ENCODE data around the gene UGGT2.
"Not testable (repeated sequence)": the region's sequence is repeated elsewhere in the genome, so short reads cannot be mapped to it uniquely, and the experiment has no call there.

The UGGT2 gene

DNA sequence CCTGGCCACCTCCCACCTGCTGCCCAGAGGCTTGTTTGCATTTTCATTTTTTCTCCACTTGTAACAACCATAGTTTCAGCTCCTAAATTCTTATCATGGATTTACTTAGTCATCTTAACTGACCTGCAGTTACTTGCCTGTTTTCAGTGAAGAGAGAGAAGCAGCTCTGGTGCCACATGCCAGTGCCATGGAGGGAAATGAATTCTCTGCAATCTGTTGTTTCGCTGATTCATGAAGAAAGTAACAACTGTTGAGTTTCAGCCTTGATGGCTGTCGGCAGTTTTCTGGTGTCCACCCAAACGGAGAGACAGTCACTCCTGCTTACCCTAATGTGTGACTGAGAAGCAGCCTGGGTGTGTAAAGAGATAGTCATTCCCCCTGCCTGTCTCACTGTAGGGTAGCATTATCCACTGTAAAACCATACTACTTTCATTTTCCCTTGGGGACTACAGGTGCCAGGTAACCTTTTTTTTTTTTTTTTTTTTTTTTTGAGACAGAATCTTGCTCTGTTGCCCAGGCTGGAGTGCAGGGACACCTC, 260.1 kb downstream of the UGGT2 start:
- no peak for DNase-seq

DNA sequence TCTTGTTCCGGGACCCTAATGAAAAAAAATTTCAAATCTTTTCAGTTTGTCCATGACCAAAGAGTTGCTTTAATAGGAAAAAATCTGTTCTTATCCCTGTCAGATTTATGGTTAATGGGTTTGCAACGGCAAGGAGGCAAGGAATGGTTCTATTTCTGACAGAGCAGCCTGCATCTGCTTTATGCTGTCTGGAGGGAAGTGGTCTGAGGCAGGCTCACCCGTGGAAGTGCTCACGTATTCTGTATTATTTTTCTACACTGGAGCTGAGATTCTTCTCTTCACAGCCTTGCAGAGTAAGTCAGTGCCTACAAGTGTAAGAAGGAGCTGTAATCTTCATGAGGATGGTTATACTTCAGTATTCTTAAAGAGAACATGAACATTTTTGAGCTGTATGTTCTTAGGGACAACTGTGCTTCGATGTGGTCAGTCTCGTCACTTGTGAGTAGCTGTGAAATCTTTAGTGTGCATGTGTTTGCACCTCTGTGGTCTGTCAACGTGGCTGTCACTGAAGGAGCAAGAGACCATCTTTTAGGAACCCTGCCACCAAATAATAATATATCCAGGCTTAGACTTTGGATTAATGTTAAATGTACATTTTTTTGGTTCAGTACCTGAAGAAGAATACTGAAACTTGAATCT, 262.0 kb downstream of the UGGT2 start:
- no peak for DNase-seq

DNA sequence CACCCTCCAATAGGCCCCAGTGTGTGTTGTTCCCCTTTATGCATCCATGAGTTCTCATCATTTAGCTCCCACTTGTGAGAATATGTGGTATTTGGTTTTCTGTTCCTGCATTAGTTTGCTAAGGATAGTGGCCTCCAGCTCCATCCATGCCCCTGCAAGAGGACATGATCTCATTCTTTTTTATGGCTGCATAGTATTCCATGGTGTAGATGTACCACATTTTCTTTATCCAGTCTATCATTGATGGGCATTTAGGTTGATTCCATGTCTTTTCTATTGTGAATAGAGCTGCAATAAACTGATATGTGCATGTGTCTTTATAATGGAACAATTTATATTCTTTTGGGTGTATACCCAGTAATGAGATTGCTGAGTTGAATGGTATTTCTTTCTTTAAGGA, 263.9 kb downstream of the UGGT2 start:
- DNase-seq = not testable (repeated sequence)

DNA sequence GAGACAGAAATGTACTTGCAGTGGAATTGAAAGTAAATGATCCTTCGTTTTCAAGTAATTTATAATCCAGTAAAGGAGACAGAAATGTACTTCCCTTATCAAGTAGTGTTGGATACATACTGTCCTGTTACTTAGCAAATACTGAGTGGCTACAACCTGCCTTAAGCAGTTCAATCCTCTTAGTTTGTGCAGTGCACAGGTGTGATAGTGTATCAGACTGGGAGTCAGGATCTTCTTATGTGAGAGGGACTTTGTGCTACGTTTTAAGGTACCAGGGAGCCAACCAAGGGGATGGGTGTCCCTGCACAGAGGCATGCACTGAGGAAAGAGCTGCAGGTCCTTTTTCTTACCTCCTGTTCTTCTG, 265.1 kb downstream of the UGGT2 start:
- no peak for DNase-seq

DNA sequence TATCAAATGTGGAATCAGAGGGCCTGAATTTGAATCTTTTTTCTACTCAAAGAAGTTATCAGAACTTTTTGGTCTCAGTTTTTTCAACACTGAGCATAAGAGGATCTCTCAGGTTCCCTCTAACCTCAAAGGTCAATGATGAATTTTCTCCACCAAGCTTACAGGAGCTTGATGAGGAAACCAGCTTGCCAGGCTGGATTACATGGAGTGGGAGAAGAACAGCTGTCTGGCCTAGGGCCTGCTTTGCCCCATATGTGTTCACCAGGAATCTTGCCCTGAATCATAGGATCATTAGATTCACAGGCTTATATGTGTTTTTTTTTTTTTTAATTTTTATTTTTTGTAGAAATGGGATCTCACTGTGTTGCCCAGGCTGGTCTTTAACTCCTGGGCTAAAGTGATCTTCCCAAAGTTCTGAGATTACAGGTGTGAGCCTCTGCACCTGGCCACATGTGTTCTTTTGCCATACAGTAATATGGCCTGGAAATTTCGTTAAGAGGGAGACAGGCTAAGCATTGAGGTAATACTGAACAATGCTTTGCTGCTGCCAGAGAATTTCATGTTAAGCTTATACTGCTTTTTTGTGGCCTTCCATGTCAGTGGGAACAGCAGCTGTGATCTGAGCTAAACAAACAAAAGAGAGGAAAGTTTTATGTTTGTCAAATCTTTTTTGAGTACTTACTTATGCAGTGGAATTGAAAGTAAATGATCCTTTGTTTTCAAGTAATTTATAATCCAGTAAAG, 265.7 kb downstream of the UGGT2 start:
- no peak for DNase-seq

DNA sequence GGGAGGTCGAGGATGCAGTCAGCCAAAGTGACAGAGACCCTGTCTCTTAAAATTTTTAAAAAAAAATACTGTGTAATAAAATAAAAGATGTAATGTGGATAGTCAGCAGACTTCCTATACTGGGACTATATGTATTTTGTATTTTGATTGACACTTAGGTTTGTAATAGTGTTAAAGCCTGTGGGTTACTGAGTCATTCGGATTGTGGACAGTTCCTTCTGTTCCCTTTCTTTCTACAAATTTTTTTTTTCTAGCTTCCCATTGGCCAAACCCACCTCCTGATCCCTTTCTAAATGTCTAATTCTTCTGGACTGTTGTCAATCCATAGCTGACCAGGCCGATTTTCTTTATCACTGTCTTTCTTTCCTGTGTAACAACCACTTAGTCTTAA, 268.3 kb downstream of the UGGT2 start:
- DNase-seq = no peak

GRCh38 chr13:95784161-95784899, 268.9 kb downstream of the UGGT2 start:
- DNase-seq = no peak

DNA sequence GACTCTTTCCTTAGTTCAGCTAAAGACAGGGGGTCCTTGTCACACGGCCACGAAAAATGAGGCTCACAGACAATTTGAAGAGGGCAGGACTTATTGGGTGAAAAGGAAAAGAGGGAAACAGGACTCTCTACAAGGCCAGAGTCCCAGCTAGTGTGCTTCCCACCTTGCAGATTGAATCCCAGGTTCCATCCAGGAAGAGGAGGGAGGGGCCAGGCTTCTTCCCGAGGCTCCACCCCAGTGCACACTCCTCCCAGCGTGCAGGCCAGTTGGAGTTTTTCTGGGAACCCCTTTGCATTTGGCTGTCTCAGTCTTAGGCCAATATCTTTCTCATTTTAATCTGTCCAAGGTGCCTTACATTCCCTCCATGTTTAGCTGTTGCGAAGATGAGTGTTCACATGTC, 269.5 kb downstream of the UGGT2 start:
- DNase-seq = no peak

DNA sequence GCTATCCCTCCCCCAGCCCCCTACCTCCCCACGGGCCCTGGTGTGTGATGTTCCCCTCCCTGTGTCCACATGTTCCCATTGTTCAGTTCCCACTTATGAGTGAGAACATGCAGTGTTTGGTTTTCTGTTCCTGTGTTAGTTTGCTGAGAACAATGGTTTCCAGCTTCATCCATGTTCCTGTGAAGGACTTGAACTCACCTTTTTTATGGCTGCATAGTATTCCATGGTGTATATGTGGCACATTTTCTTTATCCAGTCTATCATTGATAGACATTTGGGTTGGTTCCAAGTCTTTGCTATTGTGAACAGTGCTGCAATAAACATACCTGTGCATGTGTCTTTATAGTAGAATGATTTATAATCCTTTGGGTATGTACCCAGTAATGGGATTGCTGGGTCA, 271.3 kb downstream of the UGGT2 start:
- DNase-seq = not testable (repeated sequence)

DNA sequence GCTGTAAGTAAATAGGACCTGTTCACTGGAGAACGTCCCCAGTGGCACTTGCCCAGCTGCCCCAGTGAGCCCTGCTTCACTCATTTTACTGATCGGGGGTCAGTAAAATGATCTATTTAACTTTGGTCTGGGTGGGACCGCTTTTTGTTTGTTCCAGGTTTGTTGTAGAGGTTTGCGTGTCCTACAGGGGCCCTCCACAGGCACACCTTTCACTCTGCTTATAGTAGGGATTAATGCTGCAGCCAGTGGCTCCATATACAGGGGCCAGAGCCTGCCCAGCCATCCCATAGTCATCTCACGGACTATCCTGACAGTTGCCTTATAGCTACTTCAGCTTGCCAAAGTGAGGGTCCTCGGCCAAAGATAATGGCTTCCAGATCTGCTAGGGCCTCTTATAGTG, 272.2 kb downstream of the UGGT2 start:
- no peak for DNase-seq

DNA sequence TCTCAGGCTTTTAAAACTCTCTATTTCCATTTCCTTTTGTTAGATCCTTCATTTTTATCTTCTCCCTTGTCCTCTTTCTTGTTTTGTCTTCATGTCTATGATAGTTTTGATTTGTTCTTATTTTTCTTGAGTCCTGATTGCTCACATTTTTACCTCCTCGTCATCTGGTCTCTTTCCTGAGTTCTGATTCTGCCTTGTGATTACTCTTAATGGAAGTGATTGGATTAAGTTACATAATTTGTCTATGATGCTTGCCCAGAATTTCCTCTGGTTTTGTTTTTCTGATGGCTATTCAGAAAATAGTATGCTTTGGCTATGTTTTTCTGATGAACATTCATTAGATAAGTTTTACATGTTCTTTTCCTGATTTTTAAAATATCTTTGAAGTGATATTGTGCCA, 273.7 kb downstream of the UGGT2 start:
- no peak for DNase-seq

GRCh38 chr13:95771905-95772304, 281.3 kb downstream of the UGGT2 start:
- DNase-seq = no peak

- DNase-seq = no peak
Measured at GRCh38 chr13:95763601-95764000, 289.6 kb downstream of the UGGT2 start.

DNA sequence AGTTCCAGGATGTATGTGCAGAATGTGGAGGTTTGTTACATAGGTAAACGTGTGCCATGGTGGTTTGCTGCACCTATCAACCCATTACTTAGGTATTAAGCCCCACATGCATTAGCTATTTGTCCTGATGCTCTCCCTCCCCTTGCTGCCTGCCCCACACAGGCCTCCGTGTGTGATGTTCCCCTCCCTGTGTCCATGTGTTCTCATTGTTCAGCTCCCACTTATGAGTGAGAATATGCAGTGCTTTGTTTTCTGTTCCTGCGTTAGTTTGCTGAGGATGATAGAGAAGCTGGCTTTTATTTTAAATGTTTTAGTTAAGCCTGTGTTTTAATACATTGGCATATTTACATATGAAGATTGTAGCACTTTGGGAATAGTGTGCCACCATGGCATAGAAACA, 290.6 kb downstream of the UGGT2 start:
- not testable (repeated sequence) for DNase-seq

DNA sequence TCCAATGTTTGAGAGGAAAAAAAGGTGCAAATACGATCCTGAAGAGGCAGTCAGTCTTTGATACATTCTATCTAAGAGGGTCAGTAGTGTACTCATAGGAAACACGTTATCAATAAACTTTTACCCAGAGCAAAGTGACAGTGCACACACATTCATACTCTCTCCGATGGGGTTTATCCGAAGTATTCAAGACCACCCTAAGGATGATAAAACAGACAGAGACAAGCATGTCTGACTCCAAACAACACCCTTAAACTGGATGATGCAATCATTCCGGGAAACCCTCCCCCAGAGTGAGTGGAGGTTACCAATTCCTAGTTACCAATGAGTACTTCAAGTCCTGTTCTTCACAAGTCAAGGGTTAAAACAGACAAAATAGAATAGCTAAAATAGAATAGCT, 297.1 kb downstream of the UGGT2 start:
- DNase-seq = no peak

- DNase-seq = no peak
Measured at GRCh38 chr13:95754069-95754468, 299.1 kb downstream of the UGGT2 start.

DNA sequence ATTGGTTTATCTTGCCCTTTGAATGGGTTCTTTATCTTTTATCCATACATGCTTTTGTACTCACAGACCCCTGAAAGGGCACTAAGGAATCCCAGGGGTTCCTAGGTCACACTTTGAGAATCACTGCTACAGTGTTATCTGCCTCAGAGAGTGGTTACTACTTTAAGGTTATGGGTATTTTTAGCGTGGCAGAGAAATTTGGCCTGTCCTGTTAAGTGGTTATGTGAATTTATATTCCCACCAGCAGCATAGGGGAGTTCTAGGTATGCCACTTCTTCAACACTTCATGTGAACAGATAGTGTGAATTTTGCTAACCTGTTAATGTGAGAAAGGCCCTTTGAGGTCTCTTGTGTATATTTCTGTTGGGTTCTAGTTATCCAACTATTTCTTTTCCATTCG, 300.5 kb downstream of the UGGT2 start:
- no peak for DNase-seq

Measured in CD4-positive, alpha-beta T cell treated with Interleukin-17A for 4 hours (primary cell).